DMS114 treated with DMSO at 0.1 percent for 48 hours (cell line): ENCODE measurements around the gene ARID3A.
A peak's percentile ranks its signal among the peaks of the same experiment; 100 is the strongest.
"Not testable (repeated sequence)": the region's sequence is repeated elsewhere in the genome, so short reads cannot be mapped to it uniquely, and the experiment has no call there.

Source experiments
- DNase-seq: peaks from one replicate; lab custom pipeline; 2025; ENCODE audit not compliant: unreplicated experiment; lab: John Stamatoyannopoulos, UW

Gene ARID3A

DNA sequence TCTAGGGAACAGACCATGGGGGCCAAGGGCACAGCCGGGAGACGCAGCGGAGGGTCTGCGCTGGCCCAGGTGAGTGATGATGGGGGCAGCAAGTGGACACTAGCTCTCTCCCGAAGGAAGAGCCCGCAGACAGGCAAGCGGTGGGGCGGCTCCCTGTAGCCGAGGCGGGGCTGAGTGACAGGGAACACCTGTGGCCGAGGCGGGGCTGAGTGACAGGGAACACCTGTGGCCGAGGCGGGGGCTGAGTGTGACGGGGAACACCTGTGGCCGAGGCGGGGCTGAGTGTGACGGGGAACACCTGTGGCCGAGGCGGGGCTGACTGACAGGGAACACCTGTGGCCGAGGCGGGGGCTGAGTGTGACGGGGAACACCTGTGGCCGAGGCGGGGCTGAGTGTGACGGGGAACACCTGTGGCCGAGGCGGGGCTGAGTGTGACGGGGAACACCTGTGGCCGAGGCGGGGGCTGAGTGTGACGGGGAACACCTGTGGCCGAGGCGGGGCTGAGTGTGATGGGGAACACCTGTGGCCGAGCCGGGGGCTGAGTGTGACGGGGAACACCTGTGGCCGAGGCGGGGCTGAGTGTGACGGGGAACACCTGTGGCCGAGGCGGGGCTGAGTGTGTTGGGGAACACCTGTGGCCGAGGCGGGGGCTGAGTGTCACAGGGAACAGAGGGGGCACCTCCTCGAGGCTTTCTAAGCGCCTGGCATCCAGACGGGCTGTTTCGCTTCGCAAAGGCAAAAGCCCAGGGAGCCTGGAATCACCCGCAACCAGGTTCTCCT, 34.2 kb upstream of the ARID3A start:
- DNase-seq: not testable (repeated sequence)

DNA sequence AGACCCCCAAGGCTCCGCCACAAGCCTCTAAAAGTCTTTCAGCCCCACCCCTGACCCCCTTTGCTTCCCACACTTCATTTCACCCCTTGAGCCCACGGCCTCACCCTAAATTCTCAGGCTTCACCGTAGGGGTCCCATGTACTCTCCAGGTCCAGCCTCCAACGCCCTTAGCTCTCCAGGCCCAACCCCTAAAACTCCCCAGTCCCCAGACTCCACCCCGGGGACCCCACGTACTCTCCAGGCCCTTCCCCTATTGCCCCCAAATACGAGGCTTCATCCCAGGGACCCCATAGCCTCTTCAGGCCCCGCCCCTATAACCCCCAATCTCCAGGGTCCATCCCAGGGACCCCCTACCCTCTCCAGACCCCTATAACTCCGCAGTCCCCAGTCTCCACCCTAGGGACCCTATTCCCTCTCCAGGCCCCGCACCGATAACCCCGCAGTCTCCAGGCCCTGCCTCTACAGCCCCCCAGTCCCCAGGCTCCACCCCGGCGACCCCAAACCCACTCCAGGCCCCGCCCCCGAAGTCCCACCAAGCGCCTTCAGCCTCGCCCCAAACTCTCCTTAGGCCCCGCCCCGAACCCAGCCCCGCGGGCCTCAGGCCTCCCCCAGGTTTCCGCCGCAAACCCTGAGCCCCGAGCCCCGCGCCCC, 33.5 kb upstream of the ARID3A start:
- DNase-seq: no peak

DNA sequence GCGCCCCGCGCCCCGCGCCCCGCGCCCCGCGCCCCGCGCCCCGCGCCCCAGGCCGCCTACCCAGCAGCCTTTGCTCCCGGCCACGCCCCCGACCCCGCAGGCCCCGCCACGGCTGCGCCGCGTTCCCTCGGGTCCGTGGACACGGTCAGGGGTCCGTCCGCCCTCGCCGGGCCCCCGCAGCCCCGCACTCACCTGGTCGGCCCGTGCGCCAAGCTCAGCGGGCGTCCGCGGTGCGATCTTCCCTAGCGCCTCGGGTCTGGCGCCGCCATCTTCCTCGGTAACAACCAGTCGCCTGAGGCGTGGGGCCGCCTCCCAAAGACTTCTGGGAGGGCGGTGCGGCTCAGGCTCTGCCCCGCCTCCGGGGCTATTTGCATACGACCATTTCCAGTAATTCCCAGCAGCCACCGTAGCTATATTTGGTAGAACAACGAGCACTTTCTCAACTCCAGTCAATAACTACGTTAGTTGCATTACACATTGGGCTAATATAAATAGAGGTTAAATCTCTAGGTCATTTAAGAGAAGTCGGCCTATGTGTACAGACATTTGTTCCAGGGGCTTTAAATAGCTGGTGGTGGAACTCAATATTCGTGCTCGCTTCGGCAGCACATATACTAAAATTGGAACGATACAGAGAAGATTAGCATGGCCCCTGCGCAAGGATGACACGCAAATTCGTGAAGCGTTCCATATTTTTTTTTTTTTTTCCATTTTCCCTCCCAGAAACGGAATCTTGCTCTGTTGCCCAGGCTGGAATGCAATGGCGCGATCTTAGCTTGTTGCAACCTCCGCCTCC, 32.7 kb upstream of the ARID3A start, which contains the start of the genes MED16 and RNU6-9:
Gene MED16, minus strand, starts transcription at position 294 of the 796 bp plus-strand sequence. CDS start 2,056 bp downstream, outside the sequence.
Gene RNU6-9, plus strand, starts transcription at position 591 of the 796 bp plus-strand sequence.
- DNase-seq: peak; percentile 72

- no peak for DNase-seq
Observed at GRCh38 chr19:896434-896833, 29.4 kb upstream of the ARID3A start.

DNA sequence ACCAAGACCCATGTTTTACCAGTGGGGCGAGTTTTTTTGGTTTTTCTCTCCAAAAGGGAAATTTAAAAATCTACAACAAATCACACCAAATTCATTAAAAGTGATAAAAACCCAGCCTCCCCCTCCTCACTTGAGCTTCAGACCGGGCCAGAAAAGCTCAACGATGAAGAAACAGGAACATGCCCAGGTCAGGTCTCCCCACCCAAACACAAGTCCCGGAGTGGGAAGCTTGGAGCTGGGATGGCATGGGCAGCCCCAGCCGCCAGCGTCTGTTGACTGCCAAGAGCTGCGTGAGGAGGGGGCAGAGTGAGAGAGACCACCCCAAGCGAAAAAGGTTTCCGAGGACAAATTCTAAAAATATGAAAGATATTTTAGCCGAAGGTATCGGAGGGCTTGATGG, 28.8 kb upstream of the ARID3A start:
- no peak for DNase-seq

DNA sequence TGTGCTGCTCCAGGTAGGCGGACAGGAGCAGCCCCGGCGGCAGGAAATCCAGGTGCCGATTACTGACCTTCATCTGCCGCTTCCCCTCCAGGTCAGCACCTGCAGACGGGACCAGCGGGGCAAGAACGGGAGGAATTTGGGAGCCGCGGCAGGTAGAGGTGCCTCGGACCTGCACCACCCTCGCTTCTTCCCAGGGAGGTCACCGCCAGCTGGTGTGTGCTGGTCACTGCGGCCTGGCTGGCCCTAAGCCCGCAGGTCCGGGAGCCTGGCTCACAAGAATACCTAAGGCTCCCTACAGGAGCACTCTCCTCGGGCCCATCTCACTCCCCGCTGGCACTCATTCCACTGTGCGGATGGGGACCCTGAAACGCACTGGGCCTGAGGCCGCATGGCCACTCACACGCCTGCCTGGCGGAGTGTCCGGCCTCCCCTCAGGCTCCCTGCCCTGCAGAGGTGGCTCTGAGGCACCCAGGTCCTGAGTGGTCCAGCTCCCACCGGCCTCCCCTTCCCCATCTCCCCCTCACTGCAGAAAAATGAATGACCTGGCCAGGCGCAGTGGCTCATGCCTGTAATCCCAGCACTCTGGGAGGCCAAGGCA, 28.3 kb upstream of the ARID3A start:
- no peak for DNase-seq

- no peak for DNase-seq
Observed at GRCh38 chr19:898663-899062, 27.2 kb upstream of the ARID3A start.

DNA sequence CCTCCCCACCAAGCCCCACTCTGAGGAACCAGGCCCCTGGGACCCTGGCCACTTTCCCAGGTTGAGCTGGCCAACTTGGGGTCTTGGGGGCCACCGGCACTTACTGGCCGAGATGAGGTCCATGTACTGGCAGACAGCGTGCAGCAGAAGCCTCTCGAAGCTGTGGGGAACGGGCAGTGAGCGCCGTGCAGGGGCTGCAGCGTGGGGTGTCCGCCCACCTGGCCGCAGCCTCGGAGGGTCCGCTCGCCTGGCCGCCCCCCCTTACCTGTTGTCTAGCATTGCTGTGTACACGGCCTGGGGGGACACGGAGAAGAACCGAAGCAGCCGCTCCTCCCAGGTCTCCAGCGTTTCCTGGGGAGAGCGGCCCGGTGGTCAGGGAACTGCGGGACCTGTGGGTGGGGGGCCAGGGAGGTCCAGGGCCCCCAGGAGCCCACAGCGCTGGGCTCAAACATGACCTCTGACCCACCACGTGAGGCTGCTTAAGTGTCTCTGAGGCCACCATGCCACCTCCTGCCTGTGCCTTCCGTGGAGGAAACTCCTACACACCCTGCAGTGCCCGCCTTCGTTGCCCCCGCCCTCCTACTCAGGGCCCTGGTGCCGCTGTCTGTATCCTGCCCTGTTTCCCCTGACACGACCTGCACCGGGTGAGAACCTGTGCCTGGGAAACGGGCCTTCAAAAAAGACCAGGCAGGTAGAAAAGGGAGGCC, 26.3 kb upstream of the ARID3A start:
- no peak for DNase-seq

- no peak for DNase-seq
Observed at GRCh38 chr19:900043-900301, 25.9 kb upstream of the ARID3A start.

- DNase-seq: no peak
Observed at GRCh38 chr19:900302-901111, 25.3 kb upstream of the ARID3A start.

DNA sequence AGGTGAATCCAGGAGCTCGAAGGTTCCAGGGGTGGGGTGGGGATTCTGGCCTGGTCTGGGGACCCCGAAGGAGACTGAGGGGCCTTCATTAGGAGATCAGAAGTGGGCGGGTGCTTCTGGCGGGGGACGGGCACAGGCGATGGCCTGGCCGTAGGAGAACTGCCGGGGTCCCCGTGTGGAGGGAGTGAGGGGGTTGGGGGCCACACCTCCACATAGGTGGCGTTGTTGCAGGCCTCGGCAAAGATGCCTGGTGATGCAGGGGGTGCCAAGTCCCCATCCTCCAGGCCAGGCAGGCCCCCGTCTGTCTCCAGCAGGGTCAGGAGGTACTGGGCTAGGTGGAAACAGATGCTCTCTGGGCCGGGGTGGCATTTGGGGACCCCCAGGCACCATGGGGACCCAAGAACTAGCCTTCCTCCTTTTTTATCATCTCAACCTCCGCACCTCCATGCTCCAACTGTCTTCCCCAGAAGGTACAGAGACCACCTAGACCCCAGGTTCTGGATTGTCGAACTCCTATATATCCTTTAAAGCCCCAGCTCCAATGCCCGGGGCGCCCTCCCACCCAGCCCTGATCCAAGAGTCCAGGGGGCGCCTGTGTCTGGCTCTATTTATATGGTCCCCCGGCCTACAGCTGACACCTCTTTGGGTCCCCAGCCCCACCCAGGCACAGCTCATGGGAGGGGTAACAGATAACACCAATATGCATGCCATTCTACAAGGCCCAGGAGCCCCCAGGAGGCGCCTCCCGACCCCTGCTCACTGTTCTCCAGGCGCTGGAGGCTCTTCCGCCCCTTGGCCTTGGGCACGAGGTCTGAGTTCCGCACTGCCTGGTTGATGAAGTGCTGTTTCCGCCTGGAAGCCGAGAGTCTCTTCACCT, 24.4 kb upstream of the ARID3A start:
- no peak for DNase-seq

- no peak for DNase-seq
Observed at GRCh38 chr19:902093-902370, 23.8 kb upstream of the ARID3A start.

GRCh38 chr19:902446-903226, 23.2 kb upstream of the ARID3A start:
- DNase-seq: no peak

- no peak for DNase-seq
Observed at GRCh38 chr19:903266-903797, 22.5 kb upstream of the ARID3A start.

- DNase-seq: no peak
Observed at GRCh38 chr19:904545-904944, 21.3 kb upstream of the ARID3A start.

DNA sequence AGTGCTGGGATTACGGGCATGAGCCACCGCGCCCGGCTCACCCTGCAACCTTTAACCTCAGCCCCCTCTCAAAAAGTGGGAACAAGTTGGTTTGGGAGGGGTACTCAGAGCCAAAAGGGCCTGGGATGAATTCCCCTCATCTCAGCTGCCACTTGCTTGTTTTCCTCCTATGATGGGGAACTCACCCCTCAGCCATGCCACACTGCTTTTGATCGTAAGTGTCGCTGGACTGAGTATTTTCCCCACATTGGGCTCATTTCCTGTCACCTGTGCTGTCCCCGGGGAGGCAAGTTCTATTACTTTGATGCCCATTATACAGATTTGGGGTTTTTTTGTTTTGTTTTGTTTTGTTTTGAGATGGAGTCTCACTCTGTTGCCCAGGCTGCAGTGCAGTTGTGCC, 19.4 kb upstream of the ARID3A start:
- DNase-seq: no peak

DNA sequence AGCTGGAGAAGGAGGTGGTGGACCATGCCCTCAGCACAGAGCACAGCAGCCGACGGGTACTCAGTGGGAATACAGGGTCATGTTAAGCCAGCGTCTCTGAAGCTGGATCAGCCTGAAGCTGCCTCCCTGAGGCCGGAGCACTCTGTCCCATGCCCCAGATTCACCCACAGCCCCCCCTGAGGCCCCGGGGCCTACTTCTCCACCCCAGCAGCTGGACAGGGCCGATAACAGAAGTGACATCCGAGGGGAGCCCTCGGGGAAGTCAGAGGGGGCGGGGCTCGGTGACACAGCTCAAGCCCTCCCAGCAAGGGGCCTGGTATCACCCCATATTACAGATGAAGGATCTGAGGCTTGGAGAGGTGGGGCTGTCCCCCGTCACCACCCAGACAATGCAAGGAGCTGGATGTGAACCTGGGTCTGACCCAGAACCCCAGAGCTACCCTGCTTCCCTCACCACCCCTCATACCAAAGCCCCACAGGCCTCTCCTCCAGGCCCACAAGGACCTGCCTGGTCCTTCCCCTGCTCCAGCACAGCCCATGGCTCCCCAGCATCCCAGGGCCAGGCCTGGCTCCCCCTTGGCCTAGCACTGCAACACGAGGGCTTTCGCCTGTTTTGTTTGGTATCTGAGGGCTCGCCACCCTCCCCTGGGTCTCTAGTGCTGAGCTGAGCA, 18.5 kb upstream of the ARID3A start:
- no peak for DNase-seq
